HepG2 (cell line): Measurements from ENCODE around the gene HDAC8. TPM values are rescaled to one million over a fixed set of nuclear protein-coding genes. Genes with fewer than 3 reads are reported as not detected.

ENCODE experiments used
- ATAC-seq: fragments of 200-7000 bp; cut with Tn5 transposase; 3 replicates; pipeline ENCODE4 v1.9.1; 2020; ENCODE audit warnings: mild to moderate bottlenecking, moderate library complexity
- BruUV-seq: library from RNA; stranded (reverse); fragments of 400-500 nt; replicated peaks from 2 replicates; lab custom pipeline; 2021; lab: Mats Ljungman, UMichigan
- CTCF ChIA-PET: fragments of 300-600 bp; formaldehyde crosslinking; extraction: SDS; loops from one replicate; lab custom pipeline; 2021; ENCODE audit warnings: low total read pairs, inconsistent platforms, low intra/inter-chr PET ratio; lab: Yijun Ruan, JAX
- POLR2A ChIA-PET: fragments of 350-600 bp; sonication (Branson Sonifier 250); formaldehyde crosslinking; loops from one replicate; lab custom pipeline; 2020; ENCODE audit warnings: antibody characterized with exemption, inconsistent platforms; lab: Yijun Ruan, JAX
- DNase-seq: peaks from one replicate; pipeline ENCODE4 v3.0.0-alpha.2; 2015; ENCODE audit warnings: low spot score
- FAIRE-seq: peaks from 3 replicates; lab custom pipeline; 2011; peaks lifted over from hg19 to GRCh38; lab: Jason Lieb, UNC
- H2AFZ ChIP-seq: one replicate; pipeline ENCODE4 v1.6.1; 2011; ENCODE audit warnings: low read length, inconsistent platforms
- H3K27ac ChIP-seq: fragments of 300-600 bp; 3 replicates; pipeline ENCODE4 v1.8.0; 2011; ENCODE audit warnings: mixed run types, mild to moderate bottlenecking, mixed read lengths, low read length, inconsistent platforms; ENCODE audit not compliant: insufficient read depth; ENCODE audit errors: extremely low read length
- H3K27me3 ChIP-seq, 2 experiments: fragments of 200-600 bp in 1 of 2; 2 replicates in 1 of 2; 3 replicates in 1 of 2; pipeline versions ENCODE4 v1.6.0 to v1.8.0; 2011; ENCODE audit warnings: low read length in 2 of 2, mild to moderate bottlenecking in 2 of 2, moderate library complexity in 2 of 2, inconsistent platforms in 1 of 2; ENCODE audit not compliant: insufficient read depth in 2 of 2, control insufficient read depth in 1 of 2
- H3K36me3 ChIP-seq, 2 experiments: fragments of 200-600 bp in 1 of 2; replicated peaks in 1 of 2; 2 replicates in 1 of 2; 3 replicates in 1 of 2; pipeline versions ENCODE4 v1.5.1 to v1.8.0; 2011; ENCODE audit warnings: low read length in 2 of 2, inconsistent platforms in 1 of 2; ENCODE audit not compliant: insufficient read depth in 2 of 2, control insufficient read depth in 1 of 2
- H3K4me1 ChIP-seq: 2 replicates; pipeline ENCODE4 v1.5.1; 2012; ENCODE audit warnings: low read length, inconsistent platforms; ENCODE audit not compliant: insufficient read depth
- H3K4me2 ChIP-seq: 2 replicates; pipeline ENCODE4 v1.6.0; 2011; ENCODE audit warnings: low read depth, low read length, inconsistent platforms
- H3K4me3 ChIP-seq, 3 experiments: fragments of 200-600 bp in 1 of 3; sonication (generic), shearing (Covaris generic) in 1 of 3; replicated peaks in 1 of 3; 2 replicates each; pipeline ENCODE4 v1.5.1; 2011 to 2016; ENCODE audit warnings: low read length in 3 of 3, inconsistent platforms in 2 of 3, low read depth in 2 of 3, mild to moderate bottlenecking in 2 of 3, control low read depth in 1 of 3, mixed read lengths in 1 of 3; ENCODE audit not compliant: insufficient read depth in 1 of 3
- H3K79me2 ChIP-seq: one replicate; pipeline ENCODE4 v1.6.1; 2011; ENCODE audit warnings: low read length, inconsistent platforms; ENCODE audit not compliant: insufficient read depth
- H3K9ac ChIP-seq: 2 replicates; pipeline ENCODE4 v1.6.0; 2011; ENCODE audit warnings: mild to moderate bottlenecking, low read depth, low read length, inconsistent platforms; ENCODE audit not compliant: insufficient read depth
- H3K9me3 ChIP-seq: 2 replicates; pipeline ENCODE4 v1.5.1; 2012; ENCODE audit warnings: mild to moderate bottlenecking, low read length
- H4K20me1 ChIP-seq: 2 replicates; pipeline ENCODE4 v1.6.0; 2011; ENCODE audit warnings: inconsistent platforms, mild to moderate bottlenecking, low read length, moderate library complexity; ENCODE audit not compliant: insufficient read depth
- ADNP ChIP-seq: sonication (generic); formaldehyde crosslinking; IDR thresholded peaks from 2 replicates; pipeline ENCODE4 v1.4.0; 2020; ENCODE audit warnings: missing genetic modification reagents
- GATAD1 ChIP-seq: IDR thresholded peaks from 2 replicates; pipeline ENCODE4 v1.6.1; 2016; ENCODE audit warnings: missing genetic modification reagents, missing compliant biosample characterization
- HOXD1 ChIP-seq: sonication (generic); formaldehyde crosslinking; IDR thresholded peaks from 2 replicates; pipeline ENCODE4 v1.5.0; 2020; ENCODE audit warnings: missing genetic modification reagents
- KDM1A ChIP-seq: IDR thresholded peaks from 2 replicates; pipeline ENCODE4 v1.6.1; 2016; ENCODE audit warnings: missing compliant biosample characterization
- MATR3 ChIP-seq: sonication (generic); formaldehyde crosslinking; IDR thresholded peaks from 2 replicates; pipeline ENCODE4 v1.4.0; 2020; ENCODE audit warnings: missing genetic modification reagents
- MEIS2 ChIP-seq: sonication (generic); formaldehyde crosslinking; IDR thresholded peaks from 2 replicates; pipeline ENCODE4 v1.9.0; 2021; ENCODE audit warnings: mild to moderate bottlenecking, missing genetic modification reagents
- REXO4 ChIP-seq: sonication (generic); formaldehyde crosslinking; IDR thresholded peaks from 2 replicates; pipeline ENCODE4 v1.8.0; 2022; ENCODE audit warnings: missing genetic modification reagents, mild to moderate bottlenecking, borderline replicate concordance
- SMC3 ChIP-seq: IDR thresholded peaks from 2 replicates; pipeline ENCODE4 v1.6.1; 2011; ENCODE audit warnings: low read length, improper control_type of control experiment
- TCF7 ChIP-seq: sonication (generic); IDR thresholded peaks from 2 replicates; pipeline ENCODE4 v1.6.1; 2016; ENCODE audit warnings: antibody characterized with exemption, low read depth
- ZBTB3 ChIP-seq: sonication (generic); formaldehyde crosslinking; IDR thresholded peaks from 2 replicates; pipeline ENCODE4 v1.4.0; 2020; ENCODE audit warnings: low read depth, mild to moderate bottlenecking, moderate library complexity, missing genetic modification reagents, borderline replicate concordance
- ZBTB8A ChIP-seq: sonication (generic); formaldehyde crosslinking; IDR thresholded peaks from 2 replicates; pipeline ENCODE4 v1.4.0; 2020; ENCODE audit warnings: mild to moderate bottlenecking, low read depth, missing genetic modification reagents, borderline replicate concordance
- ZNF607 ChIP-seq: sonication (generic); formaldehyde crosslinking; IDR thresholded peaks from 2 replicates; pipeline ENCODE4 v1.5.1; 2020; ENCODE audit warnings: missing genetic modification reagents, mild to moderate bottlenecking, borderline replicate concordance
- ZNF674 ChIP-seq: sonication (generic); formaldehyde crosslinking; IDR thresholded peaks from 2 replicates; pipeline ENCODE4 v1.5.0; 2020; ENCODE audit warnings: low read depth, mild to moderate bottlenecking, missing genetic modification reagents
- ZNF709 ChIP-seq: sonication (generic); formaldehyde crosslinking; IDR thresholded peaks from 2 replicates; pipeline ENCODE4 v1.5.0; 2020; ENCODE audit warnings: mild to moderate bottlenecking, missing genetic modification reagents
- in situ Hi-C: cut with HindIII; loops from 2 replicates; pipeline ENCODE4 v1.10.0; 2017; ENCODE audit warnings: low pct_unique_long_range_greater_than_20kb; ENCODE audit not compliant: extremely low pct_ligation_motif_present
- intact Hi-C: fragments of 100-400 bp; cut with micrococcal nuclease; formaldehyde crosslinking; loops from one replicate; pipeline ENCODE4 v1.10.0; 2022; ENCODE audit not compliant: unreplicated experiment
- polyA plus RNA-seq, 8 experiments: library from polyadenylated mRNA; depleted of rRNA in 3 of 8; stranded (reverse) in 7 of 8; unstranded in 1 of 8; fragments of >200 nt; fragmentation: Illumina TruSeq in 4 of 8; extraction: Trizol in 4 of 8; gene quantifications; 2 replicates each; pipeline versions ENCODE4 v1.2.1 to v1.2.3, GENCODE V29; 2011 to 2016; ENCODE audit warnings: low read depth in 4 of 8, missing spikeins in 1 of 8, mixed read lengths in 1 of 8; ENCODE audit not compliant: insufficient read depth in 1 of 8
- total RNA-seq, 5 experiments: library from RNA; depleted of rRNA; stranded (reverse); fragments of >200 nt; fragmentation: Illumina TruSeq; extraction: Trizol; gene quantifications; 2 replicates each; pipeline ENCODE4 v1.2.3, GENCODE V29; 2016; ENCODE audit warnings: low read depth in 1 of 5
- TF ChIP-seq, protein P1 (sequence below): sonication (generic); formaldehyde crosslinking; IDR thresholded peaks from 2 replicates; pipeline ENCODE4 v1.5.1; 2020; ENCODE audit warnings: missing genetic modification reagents, mild to moderate bottlenecking, borderline replicate concordance

HDAC8 gene
- total and polyA plus RNA-seq, 2 of the 13 experiments (the other 11 are each of a cell fraction or from before 2014, with no cell fraction given) = 13.7 to 28.6 TPM

DNA sequence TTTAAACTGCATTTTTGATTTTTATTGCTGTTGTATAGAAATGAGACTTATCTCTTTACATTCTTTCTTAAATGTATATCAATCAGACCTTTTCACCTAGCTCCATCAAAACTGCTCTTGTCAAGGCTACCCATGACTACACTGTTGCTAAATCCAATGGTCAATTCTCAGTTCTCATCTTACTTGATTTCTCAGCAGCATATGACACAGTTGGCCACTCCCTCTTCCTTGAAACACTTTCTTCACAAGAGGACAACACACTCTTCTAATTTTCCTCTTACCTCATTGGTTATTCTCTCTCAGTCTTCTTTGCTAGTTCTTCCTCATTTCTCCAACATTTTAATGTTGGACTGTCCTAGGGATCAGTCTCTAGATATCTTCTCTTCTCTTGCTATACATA is 172.8 kb downstream of the HDAC8 start:
- intact Hi-C loops = no loop called here
- no peak overlapping the region for H3K4me3 ChIP-seq
- H3K4me2 ChIP-seq = no peak overlapping the region
- H3K27me3 ChIP-seq = no peaks in the 10 kb centered on the region
- H3K36me3 ChIP-seq = no peaks in the 10 kb centered on the region
- TF ChIP-seq MATR3 (CRISPR knock-in tag) (no peak), ZBTB3 (CRISPR knock-in tag) (no peak), HOXD1 (no peak), ZNF674 (CRISPR knock-in tag) (no peak), KDM1A (CRISPR knock-in tag) (no peak), GATAD1 (CRISPR knock-in tag) (no peak), ZNF709 (CRISPR knock-in tag) (no peak), ADNP (no peak), MEIS2 (CRISPR knock-in tag) (no peak), REXO4 (no peak), ZBTB8A (CRISPR knock-in tag) (no peak), TCF7 (no peak), SMC3 (no peak), ZNF607 (CRISPR knock-in tag) (no peak)
- TF ChIP-seq, protein P1, sequence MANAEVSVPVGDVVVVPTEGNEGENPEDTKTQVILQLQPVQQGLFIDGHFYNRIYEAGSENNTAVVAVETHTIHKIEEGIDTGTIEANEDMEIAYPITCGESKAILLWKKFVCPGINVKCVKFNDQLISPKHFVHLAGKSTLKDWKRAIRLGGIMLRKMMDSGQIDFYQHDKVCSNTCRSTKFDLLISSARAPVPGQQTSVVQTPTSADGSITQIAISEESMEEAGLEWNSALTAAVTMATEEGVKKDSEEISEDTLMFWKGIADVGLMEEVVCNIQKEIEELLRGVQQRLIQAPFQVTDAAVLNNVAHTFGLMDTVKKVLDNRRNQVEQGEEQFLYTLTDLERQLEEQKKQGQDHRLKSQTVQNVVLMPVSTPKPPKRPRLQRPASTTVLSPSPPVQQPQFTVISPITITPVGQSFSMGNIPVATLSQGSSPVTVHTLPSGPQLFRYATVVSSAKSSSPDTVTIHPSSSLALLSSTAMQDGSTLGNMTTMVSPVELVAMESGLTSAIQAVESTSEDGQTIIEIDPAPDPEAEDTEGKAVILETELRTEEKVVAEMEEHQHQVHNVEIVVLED (CRISPR knock-in tag) = no peak
- TF ChIP-seq, all 625 proteins: peak for 0
- no TSS peak for BruUV-seq
- in situ Hi-C loops = no loop called here
- CTCF ChIA-PET = no interaction called here
- no peak overlapping the region for H2AFZ ChIP-seq
- H3K9me3 ChIP-seq = no peaks in the 10 kb centered on the region
- DNase-seq = no peak
- no peaks in the 10 kb centered on the region for H4K20me1 ChIP-seq
- ATAC-seq = no peak
- POLR2A ChIA-PET = no interaction called here
- no peak overlapping the region for H3K9ac ChIP-seq
- no peak for FAIRE-seq
- no peak overlapping the region for H3K27ac ChIP-seq
- H3K4me1 ChIP-seq = no peaks in the 10 kb centered on the region
- no peaks in the 10 kb centered on the region for H3K79me2 ChIP-seq
